WERI-Rb-1 (cell line): ENCODE results near the gene FAM228B.

Source experiments
- DNase-seq: peaks from one replicate; pipeline ENCODE4 v3.0.0-alpha.2; 2020
- H3K27ac ChIP-seq: fragments of 250-450 bp; sonication (Bioruptor Pico); 2 replicates; pipeline ENCODE4 v1.5.1; 2020; ENCODE audit warnings: mild to moderate bottlenecking, moderate library complexity
- H3K27me3 ChIP-seq: fragments of 250-450 bp; sonication (Bioruptor Pico); 2 replicates; pipeline ENCODE4 v1.5.1; 2021; ENCODE audit warnings: mild to moderate bottlenecking, low read depth, moderate library complexity; ENCODE audit not compliant: insufficient read depth, severe bottlenecking
- H3K36me3 ChIP-seq: fragments of 250-450 bp; sonication (Bioruptor Pico); 2 replicates; pipeline ENCODE4 v1.5.1; 2020; ENCODE audit warnings: mild to moderate bottlenecking, moderate library complexity
- H3K4me3 ChIP-seq: 2 replicates; pipeline ENCODE4 v1.5.1; 2011; ENCODE audit warnings: low read depth, mild to moderate bottlenecking, control low read depth, low read length
- H3K9me3 ChIP-seq: fragments of 250-450 bp; sonication (Bioruptor Pico); 2 replicates; pipeline ENCODE4 v1.5.1; 2021; ENCODE audit warnings: mild to moderate bottlenecking, moderate library complexity; ENCODE audit not compliant: severe bottlenecking
- TF ChIP-seq, protein P1 (sequence below): IDR thresholded peaks from 2 replicates; pipeline ENCODE4 v1.5.1; 2011; ENCODE audit warnings: low read depth, mild to moderate bottlenecking, control low read depth, inconsistent platforms, low read length

FAM228B gene

DNA sequence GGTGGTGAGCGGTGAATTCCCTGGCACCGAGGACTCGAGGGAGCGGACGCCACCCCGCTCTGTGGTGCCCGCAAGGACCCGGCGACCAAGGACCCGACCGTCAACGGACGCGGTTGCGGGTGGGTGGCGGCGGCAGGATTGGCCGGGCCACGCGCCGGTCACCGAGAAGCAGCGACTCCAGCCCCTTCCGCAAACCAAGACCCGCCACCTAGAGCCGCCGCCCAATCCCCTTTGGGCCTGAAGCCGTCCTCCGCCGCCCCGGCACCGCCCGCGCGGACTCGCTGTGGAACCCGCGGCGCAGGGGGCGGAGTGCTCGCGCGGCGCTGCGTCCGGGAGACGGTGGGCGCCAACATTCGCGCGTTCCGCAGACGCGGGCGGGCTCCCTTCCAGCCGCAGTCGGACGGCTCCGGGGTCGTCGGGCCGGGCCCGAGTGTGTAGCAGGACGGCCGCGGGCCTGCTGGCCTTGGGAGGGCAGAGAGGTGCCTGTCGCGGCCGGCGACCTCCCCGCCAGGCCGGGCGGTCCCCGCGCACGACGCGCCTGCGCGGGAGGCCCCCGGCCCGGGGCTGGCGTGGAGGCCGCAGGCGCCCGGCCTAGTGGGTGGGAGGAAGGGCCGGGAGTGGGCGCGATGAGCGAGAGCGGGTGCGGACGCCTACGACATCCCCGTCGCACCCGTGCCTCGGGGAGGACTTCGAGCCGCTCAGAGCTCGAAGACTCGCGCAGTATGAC lies at the start of gene FAM228B, which contains the start of gene PFN4:
FAM228B (plus strand) TSS at position 275 of the 727 bp plus-strand sequence. CDS start 893 bp downstream, outside the sequence.
PFN4 (minus strand) TSS at position 140 of the 727 bp plus-strand sequence. CDS start 799 bp downstream, outside the sequence.
- no peaks in the 10 kb centered on the region for H3K9me3 ChIP-seq
- H3K27ac ChIP-seq, result peak within 1 kb of the TSS; percentile 90
- H3K27me3 ChIP-seq, result no peaks in the 10 kb centered on the region
- H3K4me3 ChIP-seq, result peak within 1 kb of the TSS; percentile 79
- TF ChIP-seq, protein P1, sequence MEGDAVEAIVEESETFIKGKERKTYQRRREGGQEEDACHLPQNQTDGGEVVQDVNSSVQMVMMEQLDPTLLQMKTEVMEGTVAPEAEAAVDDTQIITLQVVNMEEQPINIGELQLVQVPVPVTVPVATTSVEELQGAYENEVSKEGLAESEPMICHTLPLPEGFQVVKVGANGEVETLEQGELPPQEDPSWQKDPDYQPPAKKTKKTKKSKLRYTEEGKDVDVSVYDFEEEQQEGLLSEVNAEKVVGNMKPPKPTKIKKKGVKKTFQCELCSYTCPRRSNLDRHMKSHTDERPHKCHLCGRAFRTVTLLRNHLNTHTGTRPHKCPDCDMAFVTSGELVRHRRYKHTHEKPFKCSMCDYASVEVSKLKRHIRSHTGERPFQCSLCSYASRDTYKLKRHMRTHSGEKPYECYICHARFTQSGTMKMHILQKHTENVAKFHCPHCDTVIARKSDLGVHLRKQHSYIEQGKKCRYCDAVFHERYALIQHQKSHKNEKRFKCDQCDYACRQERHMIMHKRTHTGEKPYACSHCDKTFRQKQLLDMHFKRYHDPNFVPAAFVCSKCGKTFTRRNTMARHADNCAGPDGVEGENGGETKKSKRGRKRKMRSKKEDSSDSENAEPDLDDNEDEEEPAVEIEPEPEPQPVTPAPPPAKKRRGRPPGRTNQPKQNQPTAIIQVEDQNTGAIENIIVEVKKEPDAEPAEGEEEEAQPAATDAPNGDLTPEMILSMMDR, result no peak
- peak; percentile 97 for DNase-seq
- no peaks in the 10 kb centered on the region for H3K36me3 ChIP-seq

DNA sequence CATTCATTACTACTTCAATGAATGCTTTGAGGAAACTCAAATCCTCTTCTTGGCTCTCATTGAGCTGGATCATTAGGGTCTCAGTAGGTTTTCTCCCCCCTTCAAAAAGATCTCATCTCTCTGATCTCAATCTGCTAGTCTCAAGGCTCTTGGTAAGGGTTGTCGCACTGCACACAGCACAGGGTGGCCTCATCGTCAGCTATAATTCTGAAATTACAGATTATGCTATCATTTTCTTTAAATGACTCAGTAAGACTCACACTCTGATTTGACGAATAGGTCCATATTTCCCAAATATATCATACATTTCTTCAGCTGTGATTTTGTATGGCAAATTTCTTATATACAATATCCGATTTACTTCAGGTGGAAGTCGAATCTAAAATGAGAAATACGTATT lies 49.5 kb upstream of the FAM228B start:
- Histone ChIP-seq H3K4me3 (no peak overlapping the region), H3K27ac (no peak overlapping the region), H3K36me3 (peaks cover 58% of the 10 kb centered on the region), H3K27me3 (no peaks in the 10 kb centered on the region), H3K9me3 (no peaks in the 10 kb centered on the region)
- DNase-seq, result no peak
- TF ChIP-seq, protein P1, result no peak

DNA sequence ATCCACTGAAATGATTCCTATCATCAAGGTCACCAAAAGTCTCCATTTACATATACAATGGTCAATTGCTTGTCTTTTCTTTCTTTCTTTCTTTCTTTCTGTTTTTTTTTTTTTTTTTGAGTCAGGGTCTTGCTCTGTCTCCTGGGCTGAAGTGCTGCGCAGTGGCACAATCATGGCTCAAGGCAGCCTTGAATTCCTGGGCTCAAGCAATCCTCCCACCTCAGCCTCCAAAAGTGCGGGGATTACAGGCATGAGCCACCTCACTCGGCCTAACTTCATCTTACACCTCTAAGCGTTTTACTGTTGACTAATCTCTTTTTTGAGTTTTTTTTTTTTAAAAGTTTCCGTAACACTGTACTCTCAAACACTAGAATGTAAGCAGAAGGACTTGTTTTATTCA lies 48.0 kb upstream of the FAM228B start:
- Histone ChIP-seq H3K27me3 (no peaks in the 10 kb centered on the region), H3K36me3 (peaks cover 51% of the 10 kb centered on the region), H3K9me3 (no peaks in the 10 kb centered on the region), H3K4me3 (peak overlapping the region; percentile 84), H3K27ac (no peak overlapping the region; the same call in 1 of the 2 replicates)
- DNase-seq, result no peak
- TF ChIP-seq, protein P1, result no peak

DNA sequence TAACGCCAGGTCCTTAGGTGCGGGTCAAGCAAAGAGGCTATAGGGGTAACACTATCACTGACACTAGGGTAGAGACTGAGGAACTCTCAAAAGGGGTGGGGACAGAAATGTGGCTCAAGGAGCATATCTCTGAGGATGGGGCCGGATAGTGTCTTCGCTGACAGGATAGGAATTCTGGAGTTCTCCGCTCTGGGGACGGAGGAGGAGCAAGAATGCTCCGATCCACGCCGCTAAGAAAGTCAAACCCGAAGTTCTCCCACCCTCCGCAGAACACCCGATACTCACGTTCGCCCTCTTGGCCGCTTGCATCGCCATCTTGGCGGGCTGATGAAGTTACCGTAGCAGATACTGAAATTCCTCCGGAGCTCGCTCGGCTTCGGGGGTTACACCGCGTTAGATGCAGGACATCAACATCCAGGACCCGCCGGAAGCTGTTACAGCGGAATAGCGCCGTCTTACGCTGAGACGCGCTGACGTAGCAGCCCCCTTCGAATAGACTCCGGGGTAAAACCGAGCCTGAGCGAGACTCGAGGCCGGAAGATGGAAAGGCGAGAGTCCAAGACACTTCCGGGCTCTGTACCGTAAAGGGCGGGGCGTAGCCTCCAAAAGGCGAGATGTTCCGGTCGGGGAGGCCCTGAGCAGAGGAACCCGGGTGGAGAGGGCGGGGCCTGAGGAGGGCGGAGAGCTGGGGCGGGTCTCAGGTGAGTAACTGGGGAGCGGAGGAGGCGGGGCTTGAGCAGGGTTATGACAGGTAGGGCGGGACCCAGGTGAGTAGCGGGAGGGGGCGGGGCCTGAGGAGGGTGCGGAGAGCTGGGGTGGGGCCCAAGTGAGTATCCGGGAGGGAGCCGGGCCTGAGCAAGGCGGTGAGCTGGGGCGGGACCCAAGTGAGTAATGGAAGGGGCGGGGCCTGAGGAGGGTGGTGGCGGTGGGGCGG lies 47.1 kb upstream of the FAM228B start, which contains the start of gene SF3B6:
SF3B6 (minus strand) TSS at position 412 of the 934 bp plus-strand sequence; CDS start at position 315, 97 bp downstream.
- H3K27ac ChIP-seq, result peak within 1 kb of the TSS; percentile 76
- H3K36me3 ChIP-seq, result peaks cover 42% of the 10 kb centered on the region
- TF ChIP-seq, protein P1, result no peak
- H3K27me3 ChIP-seq, result no peaks in the 10 kb centered on the region
- peak; percentile 100 for DNase-seq
- H3K4me3 ChIP-seq, result peak within 1 kb of the TSS; percentile 84
- no peaks in the 10 kb centered on the region for H3K9me3 ChIP-seq

DNA sequence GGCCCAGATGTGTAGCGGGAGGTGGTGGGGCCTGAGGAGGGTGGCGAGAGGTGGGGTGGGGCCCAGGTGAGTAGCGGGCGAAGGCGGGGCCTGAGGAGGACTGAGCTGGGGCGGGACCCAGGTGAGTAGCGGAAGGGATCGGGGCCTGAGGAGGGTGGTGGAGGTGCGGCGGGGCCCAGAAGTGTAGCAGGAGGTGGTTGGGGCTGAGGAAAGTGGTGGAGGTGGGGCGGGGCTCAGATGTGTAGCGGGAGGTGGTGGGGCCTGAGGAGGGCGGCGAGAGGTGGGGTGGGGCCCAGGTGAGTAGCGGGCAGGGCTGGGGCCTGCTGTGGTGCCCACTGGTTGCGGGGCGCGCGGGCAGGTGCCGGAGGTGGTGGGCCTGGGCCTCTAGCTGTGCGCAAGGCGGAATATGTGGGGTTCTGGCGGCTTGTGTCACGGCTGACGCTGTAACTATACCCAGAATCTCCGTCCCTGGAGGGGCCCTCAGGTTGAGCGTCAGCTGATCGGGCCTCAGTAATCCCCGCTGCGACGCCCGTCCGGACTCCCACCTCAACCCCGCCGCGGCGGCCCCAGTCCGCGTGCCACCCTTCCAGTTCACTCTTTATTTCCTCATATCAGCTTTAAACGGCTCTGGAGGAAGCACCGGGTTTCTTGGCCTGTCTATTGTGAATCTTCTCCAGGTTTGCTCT lies 46.3 kb upstream of the FAM228B start:
- no peak overlapping the region; the same call in 1 of the 2 replicates for H3K27ac ChIP-seq
- H3K4me3 ChIP-seq, result peak overlapping the region; percentile 84
- TF ChIP-seq, protein P1, result no peak
- H3K9me3 ChIP-seq, result no peaks in the 10 kb centered on the region
- H3K36me3 ChIP-seq, result peaks cover 37% of the 10 kb centered on the region
- no peaks in the 10 kb centered on the region for H3K27me3 ChIP-seq
- no peak for DNase-seq
